Heart right ventricle (tissue), 16 donors: Measurements from ENCODE around the gene OMP. TPM values are rescaled to one million over a fixed set of nuclear protein-coding genes. Genes with fewer than 3 reads are reported as not detected.

Experiments
- ATAC-seq, 8 donors: fragments of 200-7000 bp; cut with Tn5 transposase; one replicate each; pipeline ENCODE4 v1.9.1; 2020; ENCODE audit warnings: mild to moderate bottlenecking in 8 of 8, moderate library complexity in 8 of 8, moderate number of reproducible peaks in 1 of 8
- DNase-seq, 2 donors: peaks; one replicate each; pipeline ENCODE4 v3.0.0-alpha.2; 2020
- H3K27ac ChIP-seq, 10 donors: fragments of 200-600 bp; sonication (generic) in 2 of 10; one replicate each; pipeline versions ENCODE4 v1.5.0 to v1.8.0; 2020 to 2022; ENCODE audit warnings: mild to moderate bottlenecking in 3 of 10
- H3K27me3 ChIP-seq, 7 donors: fragments of 200-600 bp; one replicate each; pipeline ENCODE4 v1.8.0; 2021 to 2022; ENCODE audit warnings: mild to moderate bottlenecking in 2 of 7
- H3K36me3 ChIP-seq, 9 donors: fragments of 200-600 bp; sonication (generic) in 1 of 9; one replicate each; pipeline versions ENCODE4 v1.5.0 to v1.8.0; 2020 to 2022; ENCODE audit warnings: mild to moderate bottlenecking in 2 of 9
- H3K4me1 ChIP-seq, 9 donors: fragments of 200-600 bp; sonication (generic) in 1 of 9; one replicate each; pipeline versions ENCODE4 v1.5.0 to v1.8.0; 2020 to 2022; ENCODE audit warnings: mild to moderate bottlenecking in 4 of 9
- H3K4me3 ChIP-seq, 10 donors: fragments of 200-600 bp; sonication (generic) in 2 of 10; one replicate each; pipeline versions ENCODE4 v1.5.0 to v1.8.0; 2020 to 2022; ENCODE audit warnings: mild to moderate bottlenecking in 7 of 10, moderate library complexity in 2 of 10
- H3K9me3 ChIP-seq, 11 donors: fragments of 200-600 bp in 10 of 11; sonication (generic) in 2 of 11; one replicate each; pipeline versions ENCODE4 v1.5.0 to v1.8.0; 2013 to 2022; ENCODE audit warnings: mild to moderate bottlenecking in 2 of 11, control low read depth in 1 of 11, moderate library complexity in 1 of 11
- CTCF ChIP-seq, 9 donors: fragments of 200-600 bp; sonication (generic) in 2 of 9; IDR thresholded peaks; one replicate each; pipeline versions ENCODE4 v1.5.0 to v1.8.0; 2021 to 2022; ENCODE audit warnings: antibody characterized with exemption in 9 of 9, mild to moderate bottlenecking in 5 of 9, moderate library complexity in 1 of 9
- WGBS, 2 donors: extraction: QIAGEN DNeasy Blood & Tissue Kit; methylation state at CpG; one replicate each; pipeline ENCODE4 v1.1.7; 2013; ENCODE audit warnings: inconsistent platforms in 1 of 2; 5-methylcytosine and 5-hydroxymethylcytosine counted together
- intact Hi-C, 10 donors: fragments of 100-400 bp; cut with DNase I; formaldehyde crosslinking; loops; one replicate each; pipeline versions ENCODE4 v1.11.1 to v1.14.2; 2022
- polyA plus RNA-seq, 2 donors: library from polyadenylated mRNA; stranded (reverse); fragments of 200-250 nt; gene quantifications; one replicate each; pipeline ENCODE4 v1.2.3, GENCODE V29; 2013
- total RNA-seq, 10 donors: library from RNA; stranded (reverse); fragmentation: NEBNext Ultra II Directional in 3 of 10; extraction: Animal tissue kit (Norgen Biotek cat#: 25700) in 3 of 10; gene quantifications; one replicate each; pipeline versions ENCODE4 v1.2.1 to v1.2.4, GENCODE V29; 2021 to 2023
- donor health status: Arrhythmogenic right ventricular cardiomyopathy.
- donor health status: ischemic (EF 13 %, LVEDD 7.1; RV severe dilation, severe dysfunction).
- donor health status: healthy with polysubstance abuse.
- donor health status: DM: no; HTN: yes; CAD: no.
- donor health status: DM: no; HTN: no; CAD: no.
- donor health status: ischemic (EF 25% LVEDD 6.9; RV normal size, moderate dysfunction).
- donor health status: ischemic (EF 25% LVEDD 5.7; RV mildly dilated, moderate dysfunction).
- donor health status: healthy.
- donor health status: DM: yes; HTN: yes; CAD: no.
- donor health status: Ischemic cardiomyopathy.
- donor health status: ischemic (EF 35%, LVEDD 5.7; RV mildly dilated, moderate dysfunction).
- donor health status: nonischemic (EF 11% LVEDD 7.7; RV severe dilation, severe dysfunction).
- donor health status: DM: yes; HTN: yes; CAD: no.
- donor health status: PGD.
- donor health status: ischemic (EF 29% LVEDD 5.4; RV normal size, mild dysfunction).
- donor health status: nonischemic (EF 23%, LVEDD 6.1; RV moderate dilation, normal function).

Gene OMP
- total and polyA plus RNA-seq, 12 donors: 0.58 TPM; not detected in 11

- WGBS, 2 donors: 86 to 96% methylated on average over 5 of the region's 5 CpGs
- DNase-seq (no peak), ATAC-seq (no peak)
- peaks cover 0 to 24% (median 12%) of the 10 kb centered on the region in 11 donors for H3K9me3 ChIP-seq
- intact Hi-C loops: loop anchor here in 1 of 10 donors (10.0 kb wide), 1 partner anchor 129 kb away; no protein-coding TSS in a partner anchor
- no peaks in the 10 kb centered on the region for H3K27me3 ChIP-seq
- no peaks in the 10 kb centered on the region for H3K36me3 ChIP-seq
- no peak overlapping the region for H3K27ac ChIP-seq
- H3K4me3 ChIP-seq: no peak overlapping the region
- no peak for TF ChIP-seq CTCF (IDR thresholded peaks at IDR 0.05)
- H3K4me1 ChIP-seq: no peaks in the 10 kb centered on the region
These were observed 46.7 kb upstream of the OMP start for GRCh38 chr11:77055913-77056312.

GRCh38 chr11:77056814-77057402 lies 45.7 kb upstream of the OMP start:
- 76% methylated on average over 3 of the region's 3 CpGs for WGBS, 2 donors
- Histone ChIP-seq H3K36me3 (no peaks in the 10 kb centered on the region), H3K9me3 (peaks cover 0 to 31% (median 15%) of the 10 kb centered on the region in 11 donors), H3K27ac (no peak overlapping the region), H3K4me3 (no peak overlapping the region), H3K27me3 (no peaks in the 10 kb centered on the region), H3K4me1 (no peaks in the 10 kb centered on the region)
- DNase-seq: no peak
- no peak for TF ChIP-seq CTCF (IDR thresholded peaks at IDR 0.05)
- no peak for ATAC-seq
- intact Hi-C loops: loop anchor here in 1 of 10 donors (10.0 kb wide), 1 partner anchor 128 kb away; no protein-coding TSS in a partner anchor

- no peak overlapping the region for H3K4me3 ChIP-seq
- WGBS, 2 donors: 67 to 73% methylated on average over 9 of the region's 9 CpGs
- H3K36me3 ChIP-seq: no peaks in the 10 kb centered on the region
- no peak for TF ChIP-seq CTCF (IDR thresholded peaks at IDR 0.05)
- no peak for ATAC-seq
- peaks cover 0 to 33% (median 15%) of the 10 kb centered on the region in 11 donors for H3K9me3 ChIP-seq
- no peaks in the 10 kb centered on the region for H3K27me3 ChIP-seq
- H3K4me1 ChIP-seq: no peaks in the 10 kb centered on the region
- DNase-seq: no peak
- intact Hi-C loops: loop anchor here in 1 of 10 donors (10.0 kb wide), 1 partner anchor 127 kb away; no protein-coding TSS in a partner anchor
- no peak overlapping the region for H3K27ac ChIP-seq
These were observed 44.6 kb upstream of the OMP start for GRCh38 chr11:77057938-77058474.

- 82 to 98% methylated on average over 2 of the region's 2 CpGs for WGBS, 2 donors
- no peak for DNase-seq
These were observed 43.7 kb upstream of the OMP start for GRCh38 chr11:77058900-77059299.

More at GRCh38 chr11:77058900-77059299, 43.7 kb upstream of the OMP start:
- ATAC-seq: no peak
- Histone ChIP-seq H3K36me3 (no peaks in the 10 kb centered on the region), H3K9me3 (peaks cover 0 to 33% (median 15%) of the 10 kb centered on the region in 11 donors), H3K4me3 (no peak overlapping the region), H3K27me3 (no peaks in the 10 kb centered on the region), H3K27ac (no peak overlapping the region), H3K4me1 (no peaks in the 10 kb centered on the region)
- intact Hi-C loops: loop anchor here in 1 of 10 donors (10.0 kb wide), 1 partner anchor 126 kb away; no protein-coding TSS in a partner anchor
- no peak for TF ChIP-seq CTCF (IDR thresholded peaks at IDR 0.05)
